Jurkat, Clone E6-1 (cell line): ENCODE data around the gene BLM.
"Not testable (repeated sequence)": the region's sequence is repeated elsewhere in the genome, so short reads cannot be mapped to it uniquely, and the experiment has no call there.

Source experiments
- DNase-seq: peaks from one replicate; pipeline ENCODE4 v3.0.0-alpha.2; 2011; ENCODE audit warnings: low read depth, low spot score
- H3K4me3 ChIP-seq: 2 replicates; pipeline ENCODE4 v1.5.1; 2011; ENCODE audit warnings: mild to moderate bottlenecking, low read length, control low read depth, moderate library complexity

Gene BLM

GRCh38 chr15:90689326-90689961, 27.7 kb upstream of the BLM start:
- not testable (repeated sequence) for H3K4me3 ChIP-seq, DNase-seq

GRCh38 chr15:90690585-90690984, 26.6 kb upstream of the BLM start:
- no peak for DNase-seq
- H3K4me3 ChIP-seq: no peak overlapping the region

- H3K4me3 ChIP-seq: no peak overlapping the region
- no peak for DNase-seq
Observed at GRCh38 chr15:90691369-90691768, 25.8 kb upstream of the BLM start.

GRCh38 chr15:90691982-90692773, 25.0 kb upstream of the BLM start:
- no peak for DNase-seq
- H3K4me3 ChIP-seq: no peak overlapping the region

- no peak for DNase-seq
Observed at GRCh38 chr15:90694987-90695386, 22.2 kb upstream of the BLM start.

GRCh38 chr15:90697175-90697574, 20.0 kb upstream of the BLM start:
- DNase-seq: peak; percentile 57
- H3K4me3 ChIP-seq: no peak overlapping the region

More at GRCh38 chr15:90694987-90695386, 22.2 kb upstream of the BLM start:
- H3K4me3 ChIP-seq: no peak overlapping the region

- no peak for DNase-seq
Observed at GRCh38 chr15:90698629-90699028, 18.5 kb upstream of the BLM start.

GRCh38 chr15:90701048-90701447, 16.1 kb upstream of the BLM start:
- DNase-seq: no peak
- H3K4me3 ChIP-seq: no peak overlapping the region

More at GRCh38 chr15:90698629-90699028, 18.5 kb upstream of the BLM start:
- H3K4me3 ChIP-seq: no peak overlapping the region

GRCh38 chr15:90701880-90702630, 15.1 kb upstream of the BLM start:
- no peak overlapping the region for H3K4me3 ChIP-seq
- DNase-seq: no peak

- DNase-seq: no peak
- no peak overlapping the region for H3K4me3 ChIP-seq
Observed at GRCh38 chr15:90703455-90703854, 13.7 kb upstream of the BLM start.

GRCh38 chr15:90705212-90705611, 11.9 kb upstream of the BLM start:
- no peak overlapping the region for H3K4me3 ChIP-seq
- DNase-seq: no peak

GRCh38 chr15:90706394-90707327, 10.5 kb upstream of the BLM start:
- no peak overlapping the region for H3K4me3 ChIP-seq
- no peak for DNase-seq

- no peak for DNase-seq
- no peak overlapping the region for H3K4me3 ChIP-seq
Observed at GRCh38 chr15:90707489-90707888, 9.7 kb upstream of the BLM start.

GRCh38 chr15:90708516-90708915, 8.6 kb upstream of the BLM start:
- no peak overlapping the region for H3K4me3 ChIP-seq
- no peak for DNase-seq

GRCh38 chr15:90709278-90709677, 7.9 kb upstream of the BLM start:
- DNase-seq: no peak
- no peak overlapping the region for H3K4me3 ChIP-seq

GRCh38 chr15:90710436-90711027, 6.6 kb upstream of the BLM start:
- peak; percentile 36 for DNase-seq
- H3K4me3 ChIP-seq: no peak overlapping the region

GRCh38 chr15:90711418-90711824, 5.7 kb upstream of the BLM start:
- H3K4me3 ChIP-seq: no peak overlapping the region
- peak; percentile 43 for DNase-seq

GRCh38 chr15:90711842-90712241, 5.3 kb upstream of the BLM start:
- DNase-seq: no peak
- no peak overlapping the region for H3K4me3 ChIP-seq

GRCh38 chr15:90713081-90713480, 4.1 kb upstream of the BLM start:
- H3K4me3 ChIP-seq: no peak overlapping the region
- no peak for DNase-seq
